ENCODE data around the gene GNG2.

GNG2 gene

GRCh38 chr14:51856792-51857296 is 3.6 kb upstream of the GNG2 start:
- no peak for DNase-seq (ENCODE audit: low read depth)

GRCh38 chr14:51859131-51859530 is 1.3 kb upstream of the GNG2 start:
- no peak for DNase-seq (ENCODE audit: low read depth)

- DNase-seq (ENCODE audit: low read depth), result no peak
These were observed 550 bp downstream of the GNG2 start for GRCh38 chr14:51860825-51861499.

- no peak for DNase-seq (ENCODE audit: low read depth)
These were observed 1.9 kb downstream of the GNG2 start for GRCh38 chr14:51862176-51862796.

- DNase-seq (ENCODE audit: low read depth), result no peak
These were observed 2.4 kb downstream of the GNG2 start for GRCh38 chr14:51862860-51863259.

- no peak for DNase-seq (ENCODE audit: low read depth)
These were observed 5.7 kb downstream of the GNG2 start for GRCh38 chr14:51865953-51866747.

- DNase-seq (ENCODE audit: low read depth), result no peak
These were observed 7.3 kb downstream of the GNG2 start for GRCh38 chr14:51867741-51868140.

GRCh38 chr14:51868405-51868804 is 8.0 kb downstream of the GNG2 start:
- DNase-seq (ENCODE audit: low read depth), result no peak

- no peak for DNase-seq (ENCODE audit: low read depth)
These were observed 9.1 kb downstream of the GNG2 start for GRCh38 chr14:51869411-51870100.

GRCh38 chr14:51870606-51871005 is 10.2 kb downstream of the GNG2 start:
- no peak for DNase-seq (ENCODE audit: low read depth)

GRCh38 chr14:51871846-51872245 is 11.4 kb downstream of the GNG2 start:
- no peak for DNase-seq (ENCODE audit: low read depth)

GRCh38 chr14:51872396-51872795 is 12.0 kb downstream of the GNG2 start:
- DNase-seq (ENCODE audit: low read depth), result no peak

- no peak for DNase-seq (ENCODE audit: low read depth)
These were observed 12.9 kb downstream of the GNG2 start for GRCh38 chr14:51873221-51873893.

GRCh38 chr14:51877810-51878209 is 17.4 kb downstream of the GNG2 start:
- no peak for DNase-seq (ENCODE audit: low read depth)

- DNase-seq (ENCODE audit: low read depth), result no peak
These were observed 18.8 kb downstream of the GNG2 start for GRCh38 chr14:51879170-51879569.

- DNase-seq (ENCODE audit: low read depth), result no peak
These were observed 20.6 kb downstream of the GNG2 start for GRCh38 chr14:51880835-51881580.

GRCh38 chr14:51881636-51882035 is 21.2 kb downstream of the GNG2 start:
- no peak for DNase-seq (ENCODE audit: low read depth)

GRCh38 chr14:51883232-51883631 is 22.8 kb downstream of the GNG2 start:
- no peak for DNase-seq (ENCODE audit: low read depth)

GRCh38 chr14:51884086-51884927 is 23.9 kb downstream of the GNG2 start:
- no peak for DNase-seq (ENCODE audit: low read depth)

GRCh38 chr14:51889851-51890250 is 29.4 kb downstream of the GNG2 start:
- no peak for DNase-seq (ENCODE audit: low read depth)

Data from stimulated activated CD8-positive, alpha-beta memory T cell treated with anti-CD3 and anti-CD28 coated beads, Interleukin-15, amount 100 ng/mL, for 24 hours (primary cell).